Loucy (cell line): ENCODE results near the gene ZNF70.

ENCODE experiments used
- EZH2phosphoT487 ChIP-seq: fragments of 200-600 bp; IDR thresholded peaks from 2 replicates; pipeline ENCODE4 v1.6.1; 2018; ENCODE audit warnings: antibody characterized with exemption, mild to moderate bottlenecking, moderate library complexity, borderline replicate concordance
- TF ChIP-seq, protein P1 (sequence below): fragments of 200-600 bp; sonication (generic); conservative IDR thresholded peaks from 2 replicates; pipeline ENCODE4 v1.5.1; 2014; ENCODE audit warnings: mild to moderate bottlenecking, antibody characterized with exemption, low read length

DNA sequence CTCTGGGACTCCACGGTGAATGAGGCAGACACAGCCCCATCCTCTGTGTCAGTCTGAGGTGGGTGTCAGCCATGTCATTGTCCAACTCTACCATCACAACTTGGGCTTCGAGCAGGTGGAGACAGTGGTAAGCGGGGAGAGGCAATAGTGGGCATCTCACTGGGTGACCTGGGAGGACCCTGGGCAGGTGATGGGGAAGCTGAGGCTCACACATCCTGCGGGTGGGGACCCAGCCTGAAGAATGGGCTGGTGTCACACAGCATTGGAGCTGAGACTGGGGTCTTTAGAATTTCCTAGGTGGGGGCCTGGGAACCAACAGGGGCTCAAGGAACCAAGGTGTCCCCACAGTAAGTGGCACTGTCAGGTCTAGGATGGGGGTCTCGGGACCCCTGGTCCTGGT lies 28.8 kb upstream of the ZNF70 start:
- TF ChIP-seq, protein P1, sequence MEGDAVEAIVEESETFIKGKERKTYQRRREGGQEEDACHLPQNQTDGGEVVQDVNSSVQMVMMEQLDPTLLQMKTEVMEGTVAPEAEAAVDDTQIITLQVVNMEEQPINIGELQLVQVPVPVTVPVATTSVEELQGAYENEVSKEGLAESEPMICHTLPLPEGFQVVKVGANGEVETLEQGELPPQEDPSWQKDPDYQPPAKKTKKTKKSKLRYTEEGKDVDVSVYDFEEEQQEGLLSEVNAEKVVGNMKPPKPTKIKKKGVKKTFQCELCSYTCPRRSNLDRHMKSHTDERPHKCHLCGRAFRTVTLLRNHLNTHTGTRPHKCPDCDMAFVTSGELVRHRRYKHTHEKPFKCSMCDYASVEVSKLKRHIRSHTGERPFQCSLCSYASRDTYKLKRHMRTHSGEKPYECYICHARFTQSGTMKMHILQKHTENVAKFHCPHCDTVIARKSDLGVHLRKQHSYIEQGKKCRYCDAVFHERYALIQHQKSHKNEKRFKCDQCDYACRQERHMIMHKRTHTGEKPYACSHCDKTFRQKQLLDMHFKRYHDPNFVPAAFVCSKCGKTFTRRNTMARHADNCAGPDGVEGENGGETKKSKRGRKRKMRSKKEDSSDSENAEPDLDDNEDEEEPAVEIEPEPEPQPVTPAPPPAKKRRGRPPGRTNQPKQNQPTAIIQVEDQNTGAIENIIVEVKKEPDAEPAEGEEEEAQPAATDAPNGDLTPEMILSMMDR: no peak
- no peak for TF ChIP-seq EZH2phosphoT487
